H1 (cell line): ENCODE data around the gene NXT1. TPM values are rescaled to one million over a fixed set of nuclear protein-coding genes. Genes with fewer than 3 reads are reported as not detected.

Source experiments
- polyA plus RNA-seq, 7 experiments: library from polyadenylated mRNA; depleted of rRNA in 3 of 7; stranded (reverse) in 5 of 7; unstranded in 2 of 7; fragments of >200 nt in 5 of 7; fragments of 200-250 nt in 2 of 7; gene quantifications; 1 replicate in 5 of 7; 2 replicates in 1 of 7; 4 replicates in 1 of 7; pipeline versions ENCODE4 v1.2.1 to v1.2.3, GENCODE V29; 2011 to 2013; ENCODE audit warnings: missing spikeins in 2 of 7, mixed read lengths in 2 of 7
- small RNA-seq: library from polyadenylated mRNA; stranded (forward); fragments of <200 nt; extraction: miRNeasy Mini kit (QIAGEN cat#:217004); gene quantifications from one replicate; pipeline ENCODE3, GENCODE V24; 2013; ENCODE audit not compliant: insufficient read depth
- total RNA-seq: library from RNA; stranded (reverse); fragmentation: NEBNext Ultra II Directional; extraction: Animal tissue kit (Norgen Biotek cat#: 25700); gene quantifications from 2 replicates; pipeline ENCODE4 v1.2.1, GENCODE V29; 2021

The NXT1 gene
- total and polyA plus RNA-seq, 2 of the 8 experiments (the other 6 are each of a cell fraction or from before 2014, with no cell fraction given) = 23.1 to 26.5 TPM

Small RNA genes lying within 50 kb of the gene (small RNA-seq; reads per million reads assigned to genes)
- gene RNA5SP479 = not detected

Other genes with a start within 250 kb of the NXT1 start
- gene GZF1, start 11.4 kb downstream of the NXT1 start, total RNA-seq = 11.9 and 14.5 TPM in 2 replicates
- 8.2 and 16.2 TPM in 2 replicates for gene GZF1, start 11.4 kb downstream of the NXT1 start, polyA plus RNA-seq (2011; rRNA removed)
- gene NAPB, start 70.7 kb downstream of the NXT1 start, total RNA-seq = 12.3 and 12.8 TPM in 2 replicates
- 3.5 and 6.2 TPM in 2 replicates for gene NAPB, start 70.7 kb downstream of the NXT1 start, polyA plus RNA-seq (2011; rRNA removed)
- not detected in 2 replicates for gene CSTL1, start 88.9 kb downstream of the NXT1 start, total RNA-seq
- gene CSTL1, start 88.9 kb downstream of the NXT1 start, polyA plus RNA-seq (2011; rRNA removed) = not detected in 2 replicates
- not detected in 2 replicates for gene CST11, start 102.1 kb downstream of the NXT1 start, total RNA-seq
- gene CST11, start 102.1 kb downstream of the NXT1 start, polyA plus RNA-seq (2011; rRNA removed) = 0.72 and 2.0 TPM in 2 replicates
- gene CST8, start 140.3 kb downstream of the NXT1 start, total RNA-seq = not detected in 2 replicates
- gene CST8, start 140.3 kb downstream of the NXT1 start, polyA plus RNA-seq (2011; rRNA removed) = not detected in 2 replicates
- not detected in 2 replicates for gene CST9L, start 217.7 kb downstream of the NXT1 start, total RNA-seq
- gene CST9L, start 217.7 kb downstream of the NXT1 start, polyA plus RNA-seq (2011; rRNA removed) = not detected in 2 replicates